ENCODE measurements around the gene PTPN14.

Gene PTPN14

DNA sequence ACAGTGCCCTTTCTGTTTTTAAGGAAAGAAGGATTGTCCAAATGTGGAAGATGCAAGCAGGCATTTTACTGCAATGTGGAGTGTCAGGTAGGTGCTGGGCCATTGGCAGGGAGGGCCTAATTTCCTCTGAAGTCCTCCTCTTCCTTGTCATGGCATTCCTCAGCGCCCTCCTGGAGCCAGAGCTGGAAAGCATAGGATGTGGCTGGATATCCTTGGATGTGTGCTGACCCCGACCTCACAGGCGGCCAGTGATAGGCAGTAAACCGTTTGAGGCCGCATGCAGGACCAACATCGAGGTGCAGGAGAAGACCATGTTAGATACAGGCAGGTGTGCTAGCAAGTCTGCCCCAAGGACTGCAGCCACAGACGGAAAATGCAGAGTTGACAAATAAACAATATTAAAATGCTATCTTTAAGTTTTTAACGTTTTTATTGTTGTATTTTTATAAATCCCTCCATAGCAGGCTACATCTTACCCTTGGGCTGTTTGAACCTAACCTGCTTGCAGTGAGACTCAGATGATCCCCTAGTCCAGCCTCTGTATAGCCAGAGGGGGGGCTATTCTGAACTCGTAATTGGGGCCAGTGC, 246.1 kb downstream of the PTPN14 start:
- DNase-seq (ENCODE audit: low read depth), result no peak

GRCh38 chr1:214303141-214303930, 248.1 kb downstream of the PTPN14 start:
- DNase-seq (ENCODE audit: low read depth), result no peak

- no peak for DNase-seq (ENCODE audit: low read depth)
These were observed 249.9 kb downstream of the PTPN14 start for GRCh38 chr1:214301526-214301925.

- no peak for DNase-seq (ENCODE audit: low read depth)
These were observed 251.1 kb downstream of the PTPN14 start for GRCh38 chr1:214300149-214300780.
